HEK293T (cell line): ENCODE results near the gene UPF2.
"Not testable (repeated sequence)": the region's sequence is repeated elsewhere in the genome, so short reads cannot be mapped to it uniquely, and the experiment has no call there.

Experiments
- CTCF ChIA-PET: fragments of 350-600 bp; formaldehyde crosslinking; extraction: SDS; loops from one replicate; lab custom pipeline; 2021; ENCODE audit warnings: antibody characterized with exemption, inconsistent platforms; lab: Yijun Ruan, JAX
- POLR2A ChIA-PET: fragments of 350-600 bp; formaldehyde crosslinking; extraction: SDS; loops from one replicate; lab custom pipeline; 2020; ENCODE audit warnings: antibody characterized with exemption, inconsistent platforms; lab: Yijun Ruan, JAX
- DNase-seq: peaks from one replicate; pipeline ENCODE4 v3.0.0; 2012; ENCODE audit warnings: mixed read lengths; ENCODE audit errors: extremely low spot score
- ARNT ChIP-seq: fragments of 450-650 bp; IDR thresholded peaks from 2 replicates; pipeline ENCODE4 v1.6.1; 2017; ENCODE audit warnings: mild to moderate bottlenecking
- BHLHE40 ChIP-seq: fragments of 450-650 bp; IDR thresholded peaks from 2 replicates; pipeline ENCODE4 v1.6.1; 2016; ENCODE audit warnings: mild to moderate bottlenecking, moderate library complexity, borderline replicate concordance
- CTBP1 ChIP-seq: fragments of 450-650 bp; IDR thresholded peaks from 2 replicates; pipeline ENCODE4 v1.6.1; 2016; ENCODE audit warnings: borderline replicate concordance
- ELF4 ChIP-seq: fragments of 450-650 bp; IDR thresholded peaks from 2 replicates; pipeline ENCODE4 v1.6.1; 2017; ENCODE audit warnings: antibody characterized with exemption
- FOXK2 ChIP-seq: fragments of 450-650 bp; IDR thresholded peaks from 2 replicates; pipeline ENCODE4 v1.6.1; 2016; ENCODE audit warnings: mild to moderate bottlenecking
- FOXM1 ChIP-seq: fragments of 450-650 bp; IDR thresholded peaks from 2 replicates; pipeline ENCODE4 v1.6.1; 2017; ENCODE audit warnings: mild to moderate bottlenecking, borderline replicate concordance
- HDGF ChIP-seq: fragments of 450-650 bp; IDR thresholded peaks from 2 replicates; pipeline ENCODE4 v1.6.1; 2017; ENCODE audit warnings: antibody characterized with exemption, borderline replicate concordance
- L3MBTL2 ChIP-seq: fragments of 450-650 bp; conservative IDR thresholded peaks from 2 replicates; pipeline ENCODE4 v1.6.1; 2016; ENCODE audit warnings: mild to moderate bottlenecking
- LEF1 ChIP-seq: fragments of 450-650 bp; IDR thresholded peaks from 2 replicates; pipeline ENCODE4 v1.6.1; 2017; ENCODE audit warnings: mild to moderate bottlenecking, borderline replicate concordance
- NFRKB ChIP-seq: fragments of 450-650 bp; IDR thresholded peaks from 2 replicates; pipeline ENCODE4 v1.6.1; 2016; ENCODE audit warnings: mild to moderate bottlenecking, moderate library complexity
- SP1 ChIP-seq: fragments of 450-650 bp; IDR thresholded peaks from 2 replicates; pipeline ENCODE4 v1.6.1; 2017
- SUZ12 ChIP-seq: fragments of 450-650 bp; IDR thresholded peaks from 2 replicates; pipeline ENCODE4 v1.6.1; 2016; ENCODE audit warnings: mild to moderate bottlenecking
- TARDBP ChIP-seq: fragments of 450-650 bp; IDR thresholded peaks from 2 replicates; pipeline ENCODE4 v1.6.1; 2016
- ZNF384 ChIP-seq: fragments of 450-650 bp; IDR thresholded peaks from 2 replicates; pipeline ENCODE4 v1.6.1; 2016
- TF ChIP-seq, protein P1 (sequence below): fragments of 450-650 bp; IDR thresholded peaks from 2 replicates; pipeline ENCODE4 v1.6.1; 2016

UPF2 gene

GRCh38 chr10:11891776-11892486 is 150.7 kb downstream of the UPF2 start:
- TF ChIP-seq LEF1, result no peak
- TF ChIP-seq FOXM1, result no peak
- no peak for TF ChIP-seq ARNT
- TF ChIP-seq ZNF384, result no peak
- TF ChIP-seq, protein P1, sequence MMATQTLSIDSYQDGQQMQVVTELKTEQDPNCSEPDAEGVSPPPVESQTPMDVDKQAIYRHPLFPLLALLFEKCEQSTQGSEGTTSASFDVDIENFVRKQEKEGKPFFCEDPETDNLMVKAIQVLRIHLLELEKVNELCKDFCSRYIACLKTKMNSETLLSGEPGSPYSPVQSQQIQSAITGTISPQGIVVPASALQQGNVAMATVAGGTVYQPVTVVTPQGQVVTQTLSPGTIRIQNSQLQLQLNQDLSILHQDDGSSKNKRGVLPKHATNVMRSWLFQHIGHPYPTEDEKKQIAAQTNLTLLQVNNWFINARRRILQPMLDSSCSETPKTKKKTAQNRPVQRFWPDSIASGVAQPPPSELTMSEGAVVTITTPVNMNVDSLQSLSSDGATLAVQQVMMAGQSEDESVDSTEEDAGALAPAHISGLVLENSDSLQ, result no peak
- TF ChIP-seq NFRKB, result no peak
- TF ChIP-seq FOXK2, result no peak
- DNase-seq, result no peak
- ChIA-PET POLR2A (no interaction called here), CTCF (no interaction called here)

- POLR2A ChIA-PET, DNase-seq, CTCF ChIA-PET: not testable (repeated sequence)
Measured at GRCh38 chr10:11889263-11889662, 153.3 kb downstream of the UPF2 start.

DNA sequence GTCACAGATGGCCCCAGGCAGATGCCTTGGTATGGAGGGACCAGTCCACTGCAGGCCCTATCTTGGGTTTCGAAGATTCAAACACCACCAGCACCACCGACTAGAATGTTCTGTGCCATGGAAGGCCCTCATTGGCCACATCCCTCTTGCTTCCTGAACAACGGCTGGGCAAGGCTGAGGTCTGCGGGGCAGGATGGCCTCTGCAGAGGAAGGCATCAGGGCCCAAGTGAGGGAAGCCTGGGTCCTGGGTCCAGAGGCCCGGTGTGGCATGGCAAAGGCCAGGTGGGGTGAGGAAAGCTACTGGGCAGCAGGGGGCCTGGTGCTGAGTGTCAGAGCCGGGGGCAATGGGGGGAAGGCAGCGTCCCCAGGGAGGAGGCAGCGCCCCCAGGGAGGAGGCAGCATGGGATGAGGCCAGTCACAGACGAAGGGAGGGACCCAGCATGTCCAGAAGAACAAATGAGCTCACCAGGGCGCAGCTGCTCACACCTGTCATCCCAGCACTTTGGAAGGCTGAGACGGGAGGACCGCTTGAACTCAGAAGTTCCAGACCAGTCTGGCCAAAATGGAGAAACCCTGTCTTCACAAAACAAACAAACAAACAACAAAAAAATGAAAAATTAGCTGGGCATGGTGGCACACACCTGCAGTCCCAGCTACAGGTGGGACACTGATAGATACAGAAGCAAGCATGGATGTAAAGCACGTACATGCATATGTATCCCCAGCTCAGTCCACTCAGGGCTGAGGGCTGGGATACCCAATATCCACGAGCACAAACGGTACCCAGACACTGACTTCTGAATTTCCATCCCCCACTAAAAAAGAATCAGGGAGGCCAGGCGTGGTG is 155.0 kb downstream of the UPF2 start:
- POLR2A ChIA-PET, result no interaction called here
- DNase-seq, result no peak
- CTCF ChIA-PET, result no interaction called here
- no peak for TF ChIP-seq FOXK2
- TF ChIP-seq TARDBP, result no peak
- TF ChIP-seq, protein P1, result no peak
- no peak for TF ChIP-seq BHLHE40

GRCh38 chr10:11886851-11887250 is 155.8 kb downstream of the UPF2 start:
- no peak for TF ChIP-seq TARDBP
- TF ChIP-seq, protein P1, result no peak
- no peak for TF ChIP-seq BHLHE40
- TF ChIP-seq SP1, result no peak
- TF ChIP-seq HDGF, result no peak
- no peak for TF ChIP-seq ELF4
- no peak for TF ChIP-seq LEF1
- no peak for TF ChIP-seq ZNF384
- TF ChIP-seq NFRKB, result no peak
- TF ChIP-seq CTBP1, result no peak
- no peak for DNase-seq
- POLR2A ChIA-PET, result no interaction called here
- CTCF ChIA-PET, result no interaction called here

DNA sequence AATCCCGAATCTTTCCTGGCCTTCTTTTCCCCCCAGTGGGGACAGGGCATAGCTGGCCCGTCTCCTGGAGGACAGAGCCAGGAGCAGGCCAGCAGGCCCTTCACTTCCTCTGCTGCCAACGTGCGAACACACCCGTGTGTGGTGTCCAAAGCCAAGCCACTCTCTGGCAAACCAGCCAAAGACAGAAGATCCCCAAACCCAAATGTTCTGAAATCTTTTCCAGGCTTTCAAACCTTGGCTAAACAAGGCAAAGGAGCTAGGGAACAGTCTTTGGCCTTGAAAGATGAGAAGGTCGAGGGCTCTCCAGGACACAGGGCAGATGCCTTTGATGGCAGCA is 156.5 kb downstream of the UPF2 start:
- POLR2A ChIA-PET, result no interaction called here
- CTCF ChIA-PET, result interaction anchor here (0.8 kb wide), 1 partner anchor 100 kb away, joined by 3 read pairs; no protein-coding TSS in a partner anchor
- TF ChIP-seq LEF1 (no peak), SP1 (no peak), FOXK2 (no peak), L3MBTL2 (no peak), ARNT (no peak), TARDBP (no peak), ELF4 (no peak), CTBP1 (no peak), FOXM1 (no peak), SUZ12 (no peak), HDGF (no peak), NFRKB (no peak), BHLHE40 (no peak)
- TF ChIP-seq, protein P1, result no peak

DNA sequence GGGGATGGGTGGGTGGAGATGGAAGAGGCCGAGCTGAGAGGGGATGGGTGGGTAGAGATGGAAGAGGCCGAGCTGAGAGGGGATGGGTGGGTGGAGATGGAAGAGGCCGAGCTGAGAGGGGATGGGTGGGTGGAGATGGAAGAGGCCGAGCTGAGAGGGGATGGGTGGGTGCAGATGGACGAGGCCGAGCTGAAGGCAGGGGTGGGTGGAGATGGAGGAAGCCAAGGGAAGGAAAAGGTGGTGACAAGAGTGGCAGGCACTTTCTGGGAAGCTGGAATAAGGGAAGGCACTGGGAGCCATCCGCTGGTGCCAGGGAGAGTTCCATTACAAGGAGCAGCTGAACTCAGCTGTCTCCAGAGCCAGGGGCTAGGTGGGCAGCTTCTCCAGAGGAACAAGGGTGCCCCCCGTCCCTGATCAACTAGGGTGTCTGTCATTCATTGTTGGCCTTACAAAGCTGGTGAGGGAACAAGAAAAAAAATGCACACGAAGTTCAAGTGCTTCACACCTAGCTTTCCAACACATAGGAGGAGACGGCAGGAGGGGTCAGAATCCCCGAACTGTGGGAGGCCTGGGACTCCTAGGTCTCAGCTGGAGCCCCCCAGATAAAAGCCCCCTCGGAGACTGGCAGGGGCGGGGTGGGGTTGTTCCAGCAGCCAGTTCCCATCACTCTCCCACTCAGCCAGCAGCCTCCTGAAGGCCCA is 157.0 kb downstream of the UPF2 start:
- ChIA-PET CTCF (interaction anchor here (0.8 kb wide), 1 partner anchor 101 kb away, joined by 3 read pairs; no protein-coding TSS in a partner anchor), POLR2A (interaction anchor here (0.6 kb wide), 1 partner anchor 95 kb away, joined by 3 read pairs; no protein-coding TSS in a partner anchor)
- no peak for DNase-seq
- no peak for TF ChIP-seq NFRKB
- TF ChIP-seq SUZ12, result no peak
- TF ChIP-seq, protein P1, result no peak
- no peak for TF ChIP-seq ZNF384

More for the DNA sequence above, 156.5 kb downstream of the UPF2 start:
- DNase-seq, result no peak
